HG02642 (cell line): ENCODE measurements around the gene TMEM205.
"Not testable (repeated sequence)": the region's sequence is repeated elsewhere in the genome, so short reads cannot be mapped to it uniquely, and the experiment has no call there.

Source experiments
- ATAC-seq: cut with Tn5 transposase; IDR thresholded peaks from one replicate; pipeline ENCODE4 v1.9.1; 2021; ENCODE audit warnings: mild to moderate bottlenecking; ENCODE audit not compliant: unreplicated experiment, poor library complexity

The TMEM205 gene

GRCh38 chr19:11340099-11340467 is 6.0 kb downstream of the TMEM205 start:
- not testable (repeated sequence) for ATAC-seq

GRCh38 chr19:11339254-11340098 is 6.6 kb downstream of the TMEM205 start, which contains the start of gene RAB3D:
RAB3D (minus strand) TSS chr19:11339657; CDS start chr19:11337399, 2,258 bp downstream.
- peak; percentile 80 for ATAC-seq

GRCh38 chr19:11338569-11339253 is 7.4 kb downstream of the TMEM205 start:
- no peak for ATAC-seq

GRCh38 chr19:11338121-11338520 is 7.9 kb downstream of the TMEM205 start:
- no peak for ATAC-seq

- ATAC-seq: no peak
Measured at GRCh38 chr19:11337080-11337479, 9.0 kb downstream of the TMEM205 start.

- no peak for ATAC-seq
Measured at GRCh38 chr19:11335449-11336146, 10.5 kb downstream of the TMEM205 start.

- not testable (repeated sequence) for ATAC-seq
Measured at GRCh38 chr19:11333838-11334237, 12.2 kb downstream of the TMEM205 start.

- no peak for ATAC-seq
Measured at GRCh38 chr19:11332822-11333221, 13.2 kb downstream of the TMEM205 start.

GRCh38 chr19:11331502-11331901 is 14.6 kb downstream of the TMEM205 start:
- ATAC-seq: no peak

GRCh38 chr19:11330127-11330526 is 15.9 kb downstream of the TMEM205 start:
- ATAC-seq: no peak

GRCh38 chr19:11325544-11325943 is 20.5 kb downstream of the TMEM205 start:
- ATAC-seq: no peak

GRCh38 chr19:11324748-11325389 is 21.2 kb downstream of the TMEM205 start:
- no peak for ATAC-seq

- ATAC-seq: no peak
Measured at GRCh38 chr19:11324079-11324661, 21.9 kb downstream of the TMEM205 start.

- ATAC-seq: no peak
Measured at GRCh38 chr19:11323601-11324078, 22.4 kb downstream of the TMEM205 start.

- no peak for ATAC-seq
Measured at GRCh38 chr19:11322269-11323024, 23.6 kb downstream of the TMEM205 start.

GRCh38 chr19:11321191-11322126 is 24.6 kb downstream of the TMEM205 start:
- no peak for ATAC-seq

- not testable (repeated sequence) for ATAC-seq
Measured at GRCh38 chr19:11320278-11320995, 25.6 kb downstream of the TMEM205 start.

- no peak for ATAC-seq
Measured at GRCh38 chr19:11306337-11306736, 39.7 kb downstream of the TMEM205 start.
